Activated B cell treated with CpG ODN at 0.5 μM for 24 hours (primary cell): ENCODE data around the gene SEC22C. TPM values are rescaled to one million over a fixed set of nuclear protein-coding genes. Genes with fewer than 3 reads are reported as not detected.
A peak's percentile ranks its signal among the peaks of the same experiment; 100 is the strongest.

Experiments used
- ATAC-seq: fragments of 200-7000 bp; cut with Tn5 transposase; one replicate; pipeline ENCODE4 v1.10.0; 2021; ENCODE audit warnings: low read depth, mild to moderate bottlenecking, moderate library complexity
- CTCF ChIA-PET: fragments of 350-600 bp; sonication (Branson Sonifier 250); formaldehyde crosslinking; loops from one replicate; lab custom pipeline; 2021; ENCODE audit warnings: antibody characterized with exemption; lab: Charles Lee
- POLR2A ChIA-PET: fragments of 350-600 bp; sonication (Branson Sonifier 250); formaldehyde crosslinking; loops from one replicate; lab custom pipeline; 2021; ENCODE audit warnings: antibody characterized with exemption; lab: Charles Lee
- DNase-seq: peaks from one replicate; pipeline ENCODE4 v3.0.0; 2022
- H3K27ac Mint-ChIP-seq: one replicate; pipeline ENCODE4 v1.8.0; 2020; ENCODE audit warnings: mixed read lengths
- H3K27me3 Mint-ChIP-seq: one replicate; pipeline ENCODE4 v1.8.0; 2021; ENCODE audit warnings: mixed read lengths
- H3K36me3 Mint-ChIP-seq: one replicate; pipeline ENCODE4 v1.8.0; 2021; ENCODE audit warnings: low read depth, mixed read lengths
- H3K4me1 Mint-ChIP-seq: one replicate; pipeline ENCODE4 v1.8.0; 2021; ENCODE audit warnings: mixed read lengths
- H3K4me3 Mint-ChIP-seq: one replicate; pipeline ENCODE4 v1.8.0; 2020; ENCODE audit warnings: mild to moderate bottlenecking, mixed read lengths
- H3K9me3 Mint-ChIP-seq: one replicate; pipeline ENCODE4 v1.8.0; 2020; ENCODE audit warnings: mixed read lengths
- CTCF ChIP-seq: fragments of 200-600 bp; IDR thresholded peaks from one replicate; pipeline ENCODE4 v1.8.0; 2022; ENCODE audit warnings: antibody characterized with exemption, mild to moderate bottlenecking
- intact Hi-C: fragments of 100-400 bp; cut with micrococcal nuclease; formaldehyde crosslinking; loops from one replicate; pipeline ENCODE4 v1.15.1; 2024
- total RNA-seq: library from RNA; stranded (reverse); gene quantifications from 2 replicates; pipeline ENCODE4 v1.2.3, GENCODE V29; 2022

SEC22C gene
- total RNA-seq, 1 donor from 2014 or later = 36.4 TPM

DNA sequence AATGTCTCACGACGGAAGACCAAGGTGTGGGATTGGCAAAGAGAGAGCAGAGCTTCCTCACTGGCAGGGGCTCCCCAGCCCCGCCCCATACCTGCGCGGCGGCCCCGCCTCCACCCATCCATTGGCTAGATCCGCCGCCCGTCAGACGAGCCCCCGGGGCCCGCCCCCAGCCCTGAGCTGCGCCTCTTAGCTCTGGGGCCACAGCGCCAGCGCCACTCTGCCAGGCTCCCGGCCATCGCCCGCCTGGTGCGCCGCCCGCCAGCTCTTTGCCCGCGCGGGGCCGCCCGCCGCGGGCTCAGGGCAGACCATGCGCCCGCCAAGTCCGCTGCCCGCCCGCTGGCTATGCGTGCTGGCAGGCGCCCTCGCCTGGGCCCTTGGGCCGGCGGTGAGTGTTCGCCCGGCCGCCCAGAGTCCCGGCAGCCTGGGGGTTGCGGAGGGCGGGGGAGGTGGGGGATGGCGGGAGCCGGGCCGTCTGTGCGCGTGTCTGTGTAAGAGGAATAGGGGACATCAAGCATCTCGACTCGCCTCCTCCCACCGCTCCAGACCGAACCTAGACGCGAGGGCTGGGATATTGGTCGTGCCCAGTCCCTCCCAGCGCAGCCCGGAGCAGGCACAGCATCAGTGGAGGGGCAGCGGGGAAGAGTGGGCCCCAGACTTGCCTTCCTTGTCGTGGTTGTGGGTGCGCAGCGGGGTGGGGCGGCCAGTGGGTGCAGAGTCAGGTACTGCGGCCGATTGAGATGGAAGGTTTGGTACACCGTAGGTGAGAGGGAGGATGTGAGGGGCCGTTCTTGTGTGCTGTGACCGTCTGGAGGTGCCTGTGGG lies 79.1 kb downstream of the SEC22C start, which contains the start of gene VIPR1:
Gene VIPR1 (plus strand): TSS at position 215 of the 822 bp plus-strand sequence. CDS start 93 bp downstream, at position 308.
- POLR2A ChIA-PET = interaction anchor here (0.6 to 2.3 kb wide), 7 partner anchors 9 to 1303 kb away, joined by 3 to 20 read pairs (median 5); partner anchors contain the start of genes CTNNB1, NKTR and SS18L2
- ATAC-seq = peak; percentile 99
- H3K27me3 Mint-ChIP-seq = peaks cover 24% of the 10 kb centered on the region
- peak; percentile 91 for DNase-seq
- H3K9me3 Mint-ChIP-seq = no peaks in the 10 kb centered on the region
- intact Hi-C loops = loop anchor here (1.0 to 5.0 kb wide), 8 partner anchors 12 to 540 kb away; partner anchors contain the start of genes CCDC13, SEC22C and ULK4
- H3K36me3 Mint-ChIP-seq = no peaks in the 10 kb centered on the region
- peak within 1 kb of the TSS; percentile 70 for H3K27ac Mint-ChIP-seq
- H3K4me1 Mint-ChIP-seq = peaks cover 22% of the 10 kb centered on the region
- no peak for TF ChIP-seq CTCF
- peak within 1 kb of the TSS; percentile 91 for H3K4me3 Mint-ChIP-seq
- CTCF ChIA-PET = interaction anchor here (0.8 to 2.8 kb wide), 9 partner anchors 13 to 255 kb away, joined by 3 to 18 read pairs (median 6); no protein-coding TSS in a partner anchor

- H3K27me3 Mint-ChIP-seq = peaks cover 24% of the 10 kb centered on the region
- TF ChIP-seq CTCF = no peak
- H3K9me3 Mint-ChIP-seq = no peaks in the 10 kb centered on the region
- intact Hi-C loops = loop anchor here (1.0 to 5.0 kb wide), 8 partner anchors 12 to 540 kb away; partner anchors contain the start of genes CCDC13, SEC22C and ULK4
- ChIA-PET CTCF (interaction anchor here (0.8 to 2.8 kb wide), 11 partner anchors 12 to 255 kb away, joined by 3 to 18 read pairs (median 5); no protein-coding TSS in a partner anchor), POLR2A (interaction anchor here (0.6 to 2.3 kb wide), 7 partner anchors 8 to 1303 kb away, joined by 3 to 20 read pairs (median 5); partner anchors contain the start of genes CTNNB1, NKTR and SS18L2)
- DNase-seq (peak; percentile 61), ATAC-seq (peak; percentile 26)
- H3K36me3 Mint-ChIP-seq = no peaks in the 10 kb centered on the region
- H3K4me1 Mint-ChIP-seq = peaks cover 22% of the 10 kb centered on the region
- H3K4me3 Mint-ChIP-seq = peak overlapping the region; percentile 91
- peak overlapping the region; percentile 70 for H3K27ac Mint-ChIP-seq
These were observed 79.9 kb downstream of the SEC22C start for GRCh38 chr3:42501681-42502428.

DNA sequence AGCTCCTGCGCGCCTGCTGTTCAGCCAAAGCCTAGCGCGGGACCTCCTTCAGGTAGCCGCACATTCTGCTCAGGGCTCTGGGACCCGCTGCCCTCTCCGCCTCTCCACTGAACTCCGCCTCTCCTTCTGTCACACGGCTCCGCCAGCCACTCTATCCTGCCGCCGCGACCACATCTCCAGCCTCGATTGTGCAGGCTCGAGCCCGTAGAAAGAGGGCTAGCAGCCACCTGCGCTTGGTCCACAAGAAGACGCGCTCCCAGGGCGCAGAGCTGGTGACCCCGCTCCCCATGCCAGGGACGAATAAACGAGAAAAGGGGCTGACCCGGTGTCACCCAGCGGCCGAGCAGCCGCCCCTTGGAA lies 80.5 kb downstream of the SEC22C start:
- POLR2A ChIA-PET = interaction anchor here (1.8 to 2.3 kb wide), 2 partner anchors 11 to 89 kb away, joined by 14 to 20 read pairs; partner anchors contain the start of gene SS18L2

DNA sequence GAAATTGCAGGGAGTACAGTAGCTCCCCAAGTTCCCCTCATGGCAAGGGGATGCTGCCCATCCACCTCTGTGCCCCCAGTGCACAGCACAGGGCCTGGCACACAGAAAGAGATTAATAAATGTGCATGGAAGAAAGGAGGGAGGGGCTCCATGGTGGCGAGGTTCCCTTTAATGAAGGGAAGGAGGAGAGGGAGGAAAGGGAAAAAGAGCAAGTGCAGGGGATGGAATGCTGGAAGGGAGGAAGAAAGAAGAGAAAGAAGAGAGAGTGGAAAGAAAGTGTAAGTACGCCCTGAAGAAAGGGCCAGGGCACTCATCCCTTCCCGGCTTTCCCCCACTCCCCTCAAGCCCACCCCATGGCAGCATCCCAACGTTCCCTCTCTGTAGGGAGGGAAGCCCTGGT lies 80.9 kb downstream of the SEC22C start:
- Mint-ChIP-seq H3K36me3 (no peaks in the 10 kb centered on the region), H3K27ac (no peak overlapping the region), H3K27me3 (peaks cover 24% of the 10 kb centered on the region), H3K4me1 (peaks cover 22% of the 10 kb centered on the region), H3K4me3 (peak overlapping the region; percentile 25), H3K9me3 (no peaks in the 10 kb centered on the region)
- DNase-seq = peak; percentile 14
- intact Hi-C loops = loop anchor here (5.0 kb wide), 3 partner anchors 81 to 539 kb away; partner anchors contain the start of genes SEC22C and ULK4
- ChIA-PET CTCF (interaction anchor here (0.9 to 2.8 kb wide), 7 partner anchors 11 to 254 kb away, joined by 3 to 18 read pairs (median 6); no protein-coding TSS in a partner anchor), POLR2A (interaction anchor here (1.8 kb wide), 1 partner anchor 90 kb away, joined by 14 read pairs; the partner anchor contains the start of gene SS18L2)
- ATAC-seq = no peak
- TF ChIP-seq CTCF = no peak

More for the DNA sequence above, 80.5 kb downstream of the SEC22C start:
- Mint-ChIP-seq H3K9me3 (no peaks in the 10 kb centered on the region), H3K27me3 (peaks cover 24% of the 10 kb centered on the region), H3K36me3 (no peaks in the 10 kb centered on the region), H3K27ac (no peak overlapping the region), H3K4me1 (peaks cover 22% of the 10 kb centered on the region), H3K4me3 (peak overlapping the region; percentile 91)
- DNase-seq (no peak), ATAC-seq (no peak)
- no peak for TF ChIP-seq CTCF
- CTCF ChIA-PET = interaction anchor here (0.9 to 2.8 kb wide), 7 partner anchors 11 to 254 kb away, joined by 3 to 18 read pairs (median 6); no protein-coding TSS in a partner anchor
- intact Hi-C loops = loop anchor here (5.0 kb wide), 3 partner anchors 81 to 539 kb away; partner anchors contain the start of genes SEC22C and ULK4
